GM12878 (cell line): ENCODE results near the gene PPP6R2. TPM values are rescaled to one million over a fixed set of nuclear protein-coding genes. Genes with fewer than 3 reads are reported as not detected.

ENCODE experiments used
- ASH2L ChIP-seq: fragments of 300-600, 200-600 bp; sonication (generic); IDR thresholded peaks from 2 replicates; pipeline ENCODE4 v1.6.1; 2017; ENCODE audit warnings: low read depth, mild to moderate bottlenecking, borderline replicate concordance
- BHLHE40 ChIP-seq, 2 experiments: fragments of 450-650 bp in 1 of 2; IDR thresholded peaks; 2 replicates each; pipeline ENCODE4 v1.6.1; 2011 to 2017; ENCODE audit warnings: low read depth in 2 of 2, borderline replicate concordance in 1 of 2, improper control_type of control experiment in 1 of 2, low read length in 1 of 2, mild to moderate bottlenecking in 1 of 2
- HDGF ChIP-seq: fragments of 450-650 bp; IDR thresholded peaks from 2 replicates; pipeline ENCODE4 v1.6.1; 2016; ENCODE audit warnings: antibody characterized with exemption
- IKZF1 ChIP-seq: fragments of 450-650 bp; conservative IDR thresholded peaks from 2 replicates; pipeline ENCODE4 v1.6.1; 2017; ENCODE audit warnings: antibody characterized with exemption, mild to moderate bottlenecking
- MEF2B ChIP-seq: fragments of 450-650 bp; IDR thresholded peaks from 2 replicates; pipeline ENCODE4 v1.6.1; 2018; ENCODE audit warnings: mild to moderate bottlenecking, moderate library complexity; ENCODE audit not compliant: partially characterized antibody, poor library complexity, severe bottlenecking
- MTA2 ChIP-seq: fragments of 450-650 bp; IDR thresholded peaks from 2 replicates; pipeline ENCODE4 v1.6.1; 2016; ENCODE audit warnings: low read depth, mild to moderate bottlenecking, moderate library complexity
- MYB ChIP-seq: fragments of 150-350 bp; IDR thresholded peaks from 2 replicates; pipeline ENCODE4 v1.6.1; 2014; ENCODE audit warnings: mild to moderate bottlenecking, low read depth, low read length, borderline replicate concordance
- MYC ChIP-seq: IDR thresholded peaks from 2 replicates; pipeline ENCODE4 v1.6.1; 2011; ENCODE audit warnings: mild to moderate bottlenecking, low read length, moderate library complexity, inconsistent platforms; ENCODE audit not compliant: insufficient read depth, insufficient replicate concordance, insufficient read length, severe bottlenecking
- NFYB ChIP-seq: IDR thresholded peaks from 2 replicates; pipeline ENCODE4 v1.6.1; 2011; ENCODE audit warnings: low read depth, mild to moderate bottlenecking, low read length, improper control_type of control experiment, moderate library complexity; ENCODE audit not compliant: insufficient read depth
- NR2C1 ChIP-seq: fragments of 450-650 bp; IDR thresholded peaks from 2 replicates; pipeline ENCODE4 v1.6.1; 2017; ENCODE audit warnings: antibody characterized with exemption, mild to moderate bottlenecking, moderate library complexity
- RB1 ChIP-seq: fragments of 450-650 bp; formaldehyde crosslinking; IDR thresholded peaks from 2 replicates; pipeline ENCODE4 v1.6.1; 2017; ENCODE audit warnings: mild to moderate bottlenecking, borderline replicate concordance
- RBBP5 ChIP-seq: fragments of 200-600 bp; sonication (generic); conservative IDR thresholded peaks from 2 replicates; pipeline ENCODE4 v1.6.1; 2016
- SUPT20H ChIP-seq: IDR thresholded peaks from 2 replicates; pipeline ENCODE4 v1.6.1; 2011; ENCODE audit warnings: low read depth, mild to moderate bottlenecking, low read length, moderate library complexity, borderline replicate concordance; ENCODE audit not compliant: control insufficient read depth
- TARDBP ChIP-seq: IDR thresholded peaks from 2 replicates; pipeline ENCODE4 v1.6.1; 2016; ENCODE audit warnings: borderline replicate concordance
- TCF3 ChIP-seq: IDR thresholded peaks from 2 replicates; pipeline ENCODE4 v1.6.1; 2012; ENCODE audit warnings: low read depth, mild to moderate bottlenecking, low read length, borderline replicate concordance; ENCODE audit not compliant: insufficient read depth
- YBX1 ChIP-seq: fragments of 450-650 bp; IDR thresholded peaks from 2 replicates; pipeline ENCODE4 v1.6.1; 2016; ENCODE audit warnings: antibody characterized with exemption
- YY1 ChIP-seq: IDR thresholded peaks from 2 replicates; pipeline ENCODE4 v1.6.1; 2011; ENCODE audit warnings: low read depth, mild to moderate bottlenecking, low read length
- ZNF622 ChIP-seq: fragments of 450-650 bp; IDR thresholded peaks from 2 replicates; pipeline ENCODE4 v1.6.1; 2017; ENCODE audit warnings: mild to moderate bottlenecking, inconsistent platforms
- ZSCAN29 ChIP-seq: fragments of 450-650 bp; IDR thresholded peaks from 2 replicates; pipeline ENCODE4 v1.6.1; 2017; ENCODE audit warnings: mild to moderate bottlenecking, moderate library complexity
- polyA plus RNA-seq, 11 experiments: library from polyadenylated mRNA; depleted of rRNA in 4 of 11; unstranded in 6 of 11; stranded (reverse) in 5 of 11; fragments of >200 nt; fragmentation: Nextera tagmentation in 4 of 11; fragmentation: Illumina TruSeq in 1 of 11; extraction: Ambion mirVana in 4 of 11; extraction: Trizol in 1 of 11; gene quantifications; 1 replicate in 1 of 11; 2 replicates in 10 of 11; pipeline versions ENCODE4 v1.2.1 to v1.2.3, GENCODE V29; 2011 to 2016; ENCODE audit warnings: inconsistent platforms in 2 of 11, missing spikeins in 2 of 11, low read depth in 1 of 11
- total RNA-seq, 4 experiments: library from RNA; depleted of rRNA in 3 of 4; stranded (reverse); fragments of >200 nt in 3 of 4; fragmentation: Illumina TruSeq in 1 of 4; extraction: Trizol in 1 of 4; gene quantifications; 2 replicates each; pipeline versions ENCODE4 v1.2.1 to v1.2.3, GENCODE V29; 2013 to 2021
- TF ChIP-seq, protein P1 (sequence below): fragments of 150-350 bp; IDR thresholded peaks from 2 replicates; pipeline ENCODE4 v1.6.1; 2014; ENCODE audit warnings: mild to moderate bottlenecking, low read depth, low read length
- TF ChIP-seq, protein P2 (sequence below): IDR thresholded peaks from 2 replicates; pipeline ENCODE4 v1.6.1; 2011; ENCODE audit warnings: borderline replicate concordance, low read depth, mild to moderate bottlenecking, moderate library complexity, low read length; ENCODE audit not compliant: insufficient read depth, poor library complexity, severe bottlenecking
- TF ChIP-seq, protein P3 (sequence below): fragments of 450-650 bp; IDR thresholded peaks from 2 replicates; pipeline ENCODE4 v1.6.1; 2016; ENCODE audit warnings: mild to moderate bottlenecking
- TF ChIP-seq, protein P4 (sequence below): fragments of 450-650 bp; IDR thresholded peaks from 2 replicates; pipeline ENCODE4 v1.6.1; 2017; ENCODE audit warnings: low read depth, mild to moderate bottlenecking, moderate library complexity

Gene PPP6R2
- total and polyA plus RNA-seq, 10 of the 15 experiments (the other 5 are each of a cell fraction or from before 2014, with no cell fraction given), result 0.29 to 52.6 (median 25.4) TPM

DNA sequence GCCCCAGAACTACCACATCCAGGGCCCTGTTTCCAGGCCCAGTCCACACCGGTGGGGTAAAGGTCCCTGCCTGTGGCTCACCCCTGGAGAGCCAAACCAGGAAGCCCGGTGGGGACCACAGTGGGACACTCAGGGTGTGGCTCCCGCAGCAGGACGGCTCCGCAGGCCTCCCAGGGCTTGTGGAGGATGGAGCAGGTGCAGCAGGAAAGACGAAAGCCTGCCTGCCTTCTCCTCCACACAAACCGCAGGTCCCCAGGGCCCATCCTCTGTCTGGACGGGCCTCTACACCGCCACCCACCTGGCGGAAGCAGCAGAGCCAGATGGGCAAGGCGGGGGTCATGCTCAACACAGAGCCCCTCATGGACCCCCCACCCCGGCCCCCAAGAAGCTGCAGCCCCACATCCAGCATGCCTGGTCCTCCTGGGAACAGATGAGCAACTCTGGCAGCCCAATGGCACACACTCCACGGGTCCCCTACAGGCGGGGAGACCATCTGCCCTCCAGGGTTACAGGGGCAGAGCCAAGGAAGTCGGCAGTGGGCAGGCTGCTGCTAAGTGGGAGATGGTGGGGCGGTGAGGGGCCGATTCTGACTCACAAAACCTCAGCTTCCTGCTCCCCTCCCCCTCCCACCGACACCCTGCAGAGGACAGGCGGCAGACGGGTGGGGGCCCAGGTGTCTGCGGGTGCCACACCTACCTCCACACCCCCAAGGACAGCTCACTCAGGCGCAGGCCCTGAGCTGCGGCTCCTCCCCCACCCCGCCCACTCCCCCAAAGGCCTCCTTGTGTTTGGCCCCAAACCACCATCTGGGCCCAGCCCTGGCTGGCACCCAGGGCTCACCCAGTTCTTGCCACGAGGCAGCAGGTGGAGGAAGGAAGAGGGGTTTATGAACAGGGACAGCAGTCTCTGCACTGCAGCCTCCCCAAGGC, 126.5 kb downstream of the PPP6R2 start (continued):
- TF ChIP-seq, protein P1, sequence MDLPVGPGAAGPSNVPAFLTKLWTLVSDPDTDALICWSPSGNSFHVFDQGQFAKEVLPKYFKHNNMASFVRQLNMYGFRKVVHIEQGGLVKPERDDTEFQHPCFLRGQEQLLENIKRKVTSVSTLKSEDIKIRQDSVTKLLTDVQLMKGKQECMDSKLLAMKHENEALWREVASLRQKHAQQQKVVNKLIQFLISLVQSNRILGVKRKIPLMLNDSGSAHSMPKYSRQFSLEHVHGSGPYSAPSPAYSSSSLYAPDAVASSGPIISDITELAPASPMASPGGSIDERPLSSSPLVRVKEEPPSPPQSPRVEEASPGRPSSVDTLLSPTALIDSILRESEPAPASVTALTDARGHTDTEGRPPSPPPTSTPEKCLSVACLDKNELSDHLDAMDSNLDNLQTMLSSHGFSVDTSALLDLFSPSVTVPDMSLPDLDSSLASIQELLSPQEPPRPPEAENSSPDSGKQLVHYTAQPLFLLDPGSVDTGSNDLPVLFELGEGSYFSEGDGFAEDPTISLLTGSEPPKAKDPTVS, result no peak
- no peak for TF ChIP-seq ASH2L
- TF ChIP-seq TARDBP, result no peak
- no peak for TF ChIP-seq SUPT20H
- TF ChIP-seq ZSCAN29, result no peak
- TF ChIP-seq YY1, result 0 out of 2 replicates have a peak, but pooled peaks have one; percentile 26
- TF ChIP-seq MYC, result no peak
- TF ChIP-seq ZNF622, result no peak
- no peak for TF ChIP-seq RBBP5
- TF ChIP-seq, protein P2, sequence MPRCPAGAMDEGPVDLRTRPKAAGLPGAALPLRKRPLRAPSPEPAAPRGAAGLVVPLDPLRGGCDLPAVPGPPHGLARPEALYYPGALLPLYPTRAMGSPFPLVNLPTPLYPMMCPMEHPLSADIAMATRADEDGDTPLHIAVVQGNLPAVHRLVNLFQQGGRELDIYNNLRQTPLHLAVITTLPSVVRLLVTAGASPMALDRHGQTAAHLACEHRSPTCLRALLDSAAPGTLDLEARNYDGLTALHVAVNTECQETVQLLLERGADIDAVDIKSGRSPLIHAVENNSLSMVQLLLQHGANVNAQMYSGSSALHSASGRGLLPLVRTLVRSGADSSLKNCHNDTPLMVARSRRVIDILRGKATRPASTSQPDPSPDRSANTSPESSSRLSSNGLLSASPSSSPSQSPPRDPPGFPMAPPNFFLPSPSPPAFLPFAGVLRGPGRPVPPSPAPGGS, result peak; percentile 63
- TF ChIP-seq HDGF, result 0 out of 2 replicates have a peak, but pooled peaks have one; percentile 40
- no peak for TF ChIP-seq NFYB
- TF ChIP-seq RB1, result no peak
- no peak for TF ChIP-seq MYB
- TF ChIP-seq IKZF1, result peak; percentile 73
- TF ChIP-seq MEF2B, result peak; percentile 86
- TF ChIP-seq MTA2, result peak; percentile 57; the same call in 1 of the 2 replicates
- TF ChIP-seq YBX1, result no peak
- TF ChIP-seq TCF3, result peak; percentile 99
- TF ChIP-seq, protein P3, sequence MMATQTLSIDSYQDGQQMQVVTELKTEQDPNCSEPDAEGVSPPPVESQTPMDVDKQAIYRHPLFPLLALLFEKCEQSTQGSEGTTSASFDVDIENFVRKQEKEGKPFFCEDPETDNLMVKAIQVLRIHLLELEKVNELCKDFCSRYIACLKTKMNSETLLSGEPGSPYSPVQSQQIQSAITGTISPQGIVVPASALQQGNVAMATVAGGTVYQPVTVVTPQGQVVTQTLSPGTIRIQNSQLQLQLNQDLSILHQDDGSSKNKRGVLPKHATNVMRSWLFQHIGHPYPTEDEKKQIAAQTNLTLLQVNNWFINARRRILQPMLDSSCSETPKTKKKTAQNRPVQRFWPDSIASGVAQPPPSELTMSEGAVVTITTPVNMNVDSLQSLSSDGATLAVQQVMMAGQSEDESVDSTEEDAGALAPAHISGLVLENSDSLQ, result no peak
- TF ChIP-seq, protein P4, sequence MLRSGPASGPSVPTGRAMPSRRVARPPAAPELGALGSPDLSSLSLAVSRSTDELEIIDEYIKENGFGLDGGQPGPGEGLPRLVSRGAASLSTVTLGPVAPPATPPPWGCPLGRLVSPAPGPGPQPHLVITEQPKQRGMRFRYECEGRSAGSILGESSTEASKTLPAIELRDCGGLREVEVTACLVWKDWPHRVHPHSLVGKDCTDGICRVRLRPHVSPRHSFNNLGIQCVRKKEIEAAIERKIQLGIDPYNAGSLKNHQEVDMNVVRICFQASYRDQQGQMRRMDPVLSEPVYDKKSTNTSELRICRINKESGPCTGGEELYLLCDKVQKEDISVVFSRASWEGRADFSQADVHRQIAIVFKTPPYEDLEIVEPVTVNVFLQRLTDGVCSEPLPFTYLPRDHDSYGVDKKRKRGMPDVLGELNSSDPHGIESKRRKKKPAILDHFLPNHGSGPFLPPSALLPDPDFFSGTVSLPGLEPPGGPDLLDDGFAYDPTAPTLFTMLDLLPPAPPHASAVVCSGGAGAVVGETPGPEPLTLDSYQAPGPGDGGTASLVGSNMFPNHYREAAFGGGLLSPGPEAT, result no peak
- no peak for TF ChIP-seq NR2C1
- TF ChIP-seq BHLHE40 (IDR thresholded peaks at IDR 0.05; ENCODE audit: borderline replicate concordance in 1 of 2, low read depth in 2 of 2, low read length in 1 of 2), result peak; percentile 56 to 70; a peak in 1 of 4 replicates
